IPS-18a (cell line): ENCODE measurements around the gene NOL4.
"Not testable (repeated sequence)": the region's sequence is repeated elsewhere in the genome, so short reads cannot be mapped to it uniquely, and the experiment has no call there.

ENCODE experiments used
- H3K27ac ChIP-seq: one replicate; pipeline ENCODE4 v1.5.1; 2013; ENCODE audit warnings: low read length
- H3K27me3 ChIP-seq: one replicate; pipeline ENCODE4 v1.6.1; 2013; ENCODE audit warnings: mild to moderate bottlenecking, low read length; ENCODE audit not compliant: control insufficient read depth, insufficient read depth
- H3K36me3 ChIP-seq: one replicate; pipeline ENCODE4 v1.6.1; 2013; ENCODE audit warnings: low read depth, low read length; ENCODE audit not compliant: control insufficient read depth
- H3K4me1 ChIP-seq: one replicate; pipeline ENCODE4 v1.6.1; 2013; ENCODE audit warnings: low read depth, low read length; ENCODE audit not compliant: control insufficient read depth
- H3K4me3 ChIP-seq: one replicate; pipeline ENCODE4 v1.5.1; 2013; ENCODE audit warnings: low read length
- H3K9ac ChIP-seq: one replicate; pipeline ENCODE4 v1.6.1; 2013; ENCODE audit warnings: mild to moderate bottlenecking, low read length, moderate library complexity
- H3K9me3 ChIP-seq: one replicate; pipeline ENCODE4 v1.6.1; 2013; ENCODE audit warnings: low read depth, low read length; ENCODE audit not compliant: control insufficient read depth

The NOL4 gene

GRCh38 chr18:34224423-34225217, at the start of gene NOL4:
NOL4 (minus strand) TSS chr18:34224913; CDS start chr18:34223253, 1,660 bp downstream.
- peaks cover 50% of the 10 kb centered on the region for H3K27me3 ChIP-seq
- H3K9ac ChIP-seq, result peak within 1 kb of the TSS; percentile 20
- H3K36me3 ChIP-seq, result no peaks in the 10 kb centered on the region
- H3K4me1 ChIP-seq, result peaks cover 12% of the 10 kb centered on the region
- H3K27ac ChIP-seq, result no peak within 1 kb of the TSS
- H3K9me3 ChIP-seq, result no peaks in the 10 kb centered on the region
- H3K4me3 ChIP-seq, result peak within 1 kb of the TSS; percentile 87

GRCh38 chr18:34266029-34266428, 41.3 kb upstream of the NOL4 start:
- not testable (repeated sequence) for H3K9ac ChIP-seq, H3K4me3 ChIP-seq, H3K36me3 ChIP-seq, H3K9me3 ChIP-seq, H3K27me3 ChIP-seq, H3K27ac ChIP-seq, H3K4me1 ChIP-seq

GRCh38 chr18:34261865-34262780, 37.4 kb upstream of the NOL4 start:
- Histone ChIP-seq H3K9me3 (no peaks in the 10 kb centered on the region), H3K36me3 (no peaks in the 10 kb centered on the region), H3K9ac (no peak overlapping the region), H3K27ac (no peak overlapping the region), H3K27me3 (no peaks in the 10 kb centered on the region), H3K4me3 (no peak overlapping the region), H3K4me1 (peaks cover 5% of the 10 kb centered on the region)

GRCh38 chr18:34258176-34258575, 33.5 kb upstream of the NOL4 start:
- Histone ChIP-seq H3K9ac (no peak overlapping the region), H3K4me3 (no peak overlapping the region), H3K36me3 (no peaks in the 10 kb centered on the region), H3K4me1 (peaks cover 5% of the 10 kb centered on the region), H3K27ac (no peak overlapping the region), H3K27me3 (no peaks in the 10 kb centered on the region), H3K9me3 (no peaks in the 10 kb centered on the region)

- H3K9ac ChIP-seq, result no peak overlapping the region
- H3K4me1 ChIP-seq, result no peaks in the 10 kb centered on the region
- no peaks in the 10 kb centered on the region for H3K27me3 ChIP-seq
Observed at GRCh38 chr18:34251919-34252318, 27.2 kb upstream of the NOL4 start.

GRCh38 chr18:34248727-34249126, 24.0 kb upstream of the NOL4 start:
- Histone ChIP-seq H3K27ac (no peak overlapping the region), H3K9me3 (no peaks in the 10 kb centered on the region), H3K9ac (no peak overlapping the region), H3K27me3 (no peaks in the 10 kb centered on the region), H3K36me3 (no peaks in the 10 kb centered on the region), H3K4me3 (no peak overlapping the region), H3K4me1 (no peaks in the 10 kb centered on the region)

More at GRCh38 chr18:34251919-34252318, 27.2 kb upstream of the NOL4 start:
- H3K36me3 ChIP-seq, result no peaks in the 10 kb centered on the region
- no peak overlapping the region for H3K4me3 ChIP-seq
- no peaks in the 10 kb centered on the region for H3K9me3 ChIP-seq
- H3K27ac ChIP-seq, result no peak overlapping the region

GRCh38 chr18:34242739-34243138, 18.0 kb upstream of the NOL4 start:
- no peaks in the 10 kb centered on the region for H3K36me3 ChIP-seq
- H3K27me3 ChIP-seq, result no peaks in the 10 kb centered on the region
- no peak overlapping the region for H3K27ac ChIP-seq
- no peak overlapping the region for H3K4me3 ChIP-seq
- no peaks in the 10 kb centered on the region for H3K9me3 ChIP-seq
- H3K9ac ChIP-seq, result no peak overlapping the region
- no peaks in the 10 kb centered on the region for H3K4me1 ChIP-seq

GRCh38 chr18:34233781-34234388, 9.2 kb upstream of the NOL4 start:
- not testable (repeated sequence) for H3K4me3 ChIP-seq, H3K4me1 ChIP-seq, H3K9ac ChIP-seq, H3K27me3 ChIP-seq, H3K36me3 ChIP-seq, H3K27ac ChIP-seq, H3K9me3 ChIP-seq

- H3K4me3 ChIP-seq, result peak overlapping the region; percentile 47
- H3K9me3 ChIP-seq, result no peaks in the 10 kb centered on the region
- H3K27ac ChIP-seq, result no peak overlapping the region
- peaks cover 12% of the 10 kb centered on the region for H3K4me1 ChIP-seq
- peaks cover 44% of the 10 kb centered on the region for H3K27me3 ChIP-seq
- peak overlapping the region; percentile 20 for H3K9ac ChIP-seq
- H3K36me3 ChIP-seq, result no peaks in the 10 kb centered on the region
Observed at GRCh38 chr18:34225218-34225553, 473 bp upstream of the NOL4 start.

GRCh38 chr18:34223893-34224422, 755 bp downstream of the NOL4 start:
- Histone ChIP-seq H3K27ac (no peak overlapping the region), H3K4me3 (peak overlapping the region; percentile 87), H3K9me3 (no peaks in the 10 kb centered on the region), H3K36me3 (no peaks in the 10 kb centered on the region), H3K9ac (peak overlapping the region; percentile 0), H3K4me1 (peaks cover 12% of the 10 kb centered on the region), H3K27me3 (peaks cover 53% of the 10 kb centered on the region)

- H3K27me3 ChIP-seq, result peaks cover 53% of the 10 kb centered on the region
- peak overlapping the region; percentile 87 for H3K4me3 ChIP-seq
- peak overlapping the region; percentile 58 for H3K9ac ChIP-seq
- peaks cover 12% of the 10 kb centered on the region for H3K4me1 ChIP-seq
- H3K9me3 ChIP-seq, result no peaks in the 10 kb centered on the region
- H3K36me3 ChIP-seq, result no peaks in the 10 kb centered on the region
- no peak overlapping the region for H3K27ac ChIP-seq
Observed at GRCh38 chr18:34223164-34223892, 1.4 kb downstream of the NOL4 start.
